Measurements from ENCODE around the gene SFMBT1. TPM values are rescaled to one million over a fixed set of nuclear protein-coding genes. Genes with fewer than 3 reads are reported as not detected.

Gene SFMBT1
- total RNA-seq, 2 donors from 2014 or later, result 6.9 to 10.3 TPM

GRCh38 chr3:52912885-52913731 lies 132.8 kb downstream of the SFMBT1 start:
- 91 to 97% methylated on average over 5 to 6 of the region's 9 CpGs for WGBS, 2 experiments (ENCODE audit: insufficient coverage in 1 of 2, insufficient read length in 1 of 2)

GRCh38 chr3:52910823-52911222 lies 135.1 kb downstream of the SFMBT1 start:
- Histone ChIP-seq H3K9ac (ENCODE audit: extremely low read depth, low read length, poor library complexity, severe bottlenecking) (no peak overlapping the region), H3K4me1 (ENCODE audit: control insufficient read depth, insufficient read depth, low read length) (no peaks in the 10 kb centered on the region), H3K36me3 (ENCODE audit: control insufficient read depth, insufficient read depth, low read length) (peaks cover 6% of the 10 kb centered on the region), H3K9me3 (ENCODE audit: control insufficient read depth, low read length) (no peaks in the 10 kb centered on the region), H3K27ac (ENCODE audit: low read depth, low read length) (no peak overlapping the region), H3K27me3 (ENCODE audit: control insufficient read depth, insufficient read depth, low read length, poor library complexity, severe bottlenecking) (no peaks in the 10 kb centered on the region), H3K4me3 (ENCODE audit: low read length) (no peak overlapping the region)
- peaks cover 19% of the 10 kb centered on the region for H3K36me3 Mint-ChIP-seq (ENCODE audit: low read depth)
- H3K9me3 Mint-ChIP-seq, result no peaks in the 10 kb centered on the region
- TF ChIP-seq CTCF (conservative IDR thresholded peaks at IDR 0.05), result no peak
- no peak for DNase-seq
- H3K27ac Mint-ChIP-seq, result no peak overlapping the region
- H3K4me1 Mint-ChIP-seq, result no peaks in the 10 kb centered on the region
- 94 to 99% methylated on average over 6 of the region's 6 CpGs for WGBS, 2 experiments (ENCODE audit: insufficient coverage in 1 of 2, insufficient read length in 1 of 2)
- H3K4me3 Mint-ChIP-seq, result no peak overlapping the region
- H3K27me3 Mint-ChIP-seq (ENCODE audit: insufficient read depth), result no peaks in the 10 kb centered on the region

More at GRCh38 chr3:52912885-52913731, 132.8 kb downstream of the SFMBT1 start:
- H3K27me3 Mint-ChIP-seq (ENCODE audit: insufficient read depth), result no peaks in the 10 kb centered on the region
- no peaks in the 10 kb centered on the region for H3K9me3 ChIP-seq (ENCODE audit: control insufficient read depth, low read length)
- no peaks in the 10 kb centered on the region for H3K4me1 Mint-ChIP-seq
- no peak overlapping the region for H3K9ac ChIP-seq (ENCODE audit: extremely low read depth, low read length, poor library complexity, severe bottlenecking)
- H3K36me3 ChIP-seq (ENCODE audit: control insufficient read depth, insufficient read depth, low read length), result peaks cover 9% of the 10 kb centered on the region
- no peak overlapping the region for H3K4me3 ChIP-seq (ENCODE audit: low read length)
- DNase-seq, result no peak
- H3K27ac Mint-ChIP-seq, result no peak overlapping the region
- H3K4me3 Mint-ChIP-seq, result no peak overlapping the region
- no peaks in the 10 kb centered on the region for H3K4me1 ChIP-seq (ENCODE audit: control insufficient read depth, insufficient read depth, low read length)
- H3K9me3 Mint-ChIP-seq, result no peaks in the 10 kb centered on the region
- no peak overlapping the region for H3K27ac ChIP-seq (ENCODE audit: low read depth, low read length)
- H3K36me3 Mint-ChIP-seq (ENCODE audit: low read depth), result peaks cover 29% of the 10 kb centered on the region
- TF ChIP-seq CTCF (conservative IDR thresholded peaks at IDR 0.05), result no peak
- no peaks in the 10 kb centered on the region for H3K27me3 ChIP-seq (ENCODE audit: control insufficient read depth, insufficient read depth, low read length, poor library complexity, severe bottlenecking)

GRCh38 chr3:52907497-52907896 lies 138.4 kb downstream of the SFMBT1 start:
- H3K27ac ChIP-seq (ENCODE audit: low read depth, low read length), result no peak overlapping the region
- no peaks in the 10 kb centered on the region for H3K27me3 ChIP-seq (ENCODE audit: control insufficient read depth, insufficient read depth, low read length, poor library complexity, severe bottlenecking)
- Mint-ChIP-seq H3K4me1 (no peaks in the 10 kb centered on the region), H3K27me3 (ENCODE audit: insufficient read depth) (no peaks in the 10 kb centered on the region), H3K4me3 (no peak overlapping the region), H3K36me3 (ENCODE audit: low read depth) (peaks cover 15% of the 10 kb centered on the region), H3K9me3 (no peaks in the 10 kb centered on the region), H3K27ac (no peak overlapping the region)
- H3K9me3 ChIP-seq (ENCODE audit: control insufficient read depth, low read length), result no peaks in the 10 kb centered on the region
- TF ChIP-seq CTCF (conservative IDR thresholded peaks at IDR 0.05), result peak; percentile 29
- no peak for DNase-seq
- H3K4me3 ChIP-seq (ENCODE audit: low read length), result no peak overlapping the region
- H3K4me1 ChIP-seq (ENCODE audit: control insufficient read depth, insufficient read depth, low read length), result no peaks in the 10 kb centered on the region
- H3K36me3 ChIP-seq (ENCODE audit: control insufficient read depth, insufficient read depth, low read length), result no peaks in the 10 kb centered on the region
- H3K9ac ChIP-seq (ENCODE audit: extremely low read depth, low read length, poor library complexity, severe bottlenecking), result no peak overlapping the region
- WGBS, 2 experiments (ENCODE audit: insufficient coverage in 1 of 2, insufficient read length in 1 of 2), result 92 to 93% methylated on average over 3 to 4 of the region's 5 CpGs

All from endodermal cell (in vitro differentiated cells).